IPS-15b (cell line): ENCODE data around the gene SPNS2.

Experiments
- H3K27me3 ChIP-seq: one replicate; pipeline ENCODE4 v1.6.1; 2013; ENCODE audit warnings: low read length; ENCODE audit not compliant: control insufficient read depth, insufficient read depth
- H3K36me3 ChIP-seq: one replicate; pipeline ENCODE4 v1.6.1; 2013; ENCODE audit warnings: low read length; ENCODE audit not compliant: control insufficient read depth, insufficient read depth
- H3K4me1 ChIP-seq: one replicate; pipeline ENCODE4 v1.6.1; 2013; ENCODE audit warnings: mild to moderate bottlenecking, low read length; ENCODE audit not compliant: control insufficient read depth, insufficient read depth
- H3K4me3 ChIP-seq: one replicate; pipeline ENCODE4 v1.5.1; 2013; ENCODE audit warnings: low read depth, low read length
- H3K9ac ChIP-seq: one replicate; pipeline ENCODE4 v1.6.1; 2013; ENCODE audit warnings: low read depth, mild to moderate bottlenecking, low read length
- H3K9me3 ChIP-seq: one replicate; pipeline ENCODE4 v1.6.1; 2013; ENCODE audit warnings: mild to moderate bottlenecking, low read length; ENCODE audit not compliant: control insufficient read depth, insufficient read depth

SPNS2 gene

DNA sequence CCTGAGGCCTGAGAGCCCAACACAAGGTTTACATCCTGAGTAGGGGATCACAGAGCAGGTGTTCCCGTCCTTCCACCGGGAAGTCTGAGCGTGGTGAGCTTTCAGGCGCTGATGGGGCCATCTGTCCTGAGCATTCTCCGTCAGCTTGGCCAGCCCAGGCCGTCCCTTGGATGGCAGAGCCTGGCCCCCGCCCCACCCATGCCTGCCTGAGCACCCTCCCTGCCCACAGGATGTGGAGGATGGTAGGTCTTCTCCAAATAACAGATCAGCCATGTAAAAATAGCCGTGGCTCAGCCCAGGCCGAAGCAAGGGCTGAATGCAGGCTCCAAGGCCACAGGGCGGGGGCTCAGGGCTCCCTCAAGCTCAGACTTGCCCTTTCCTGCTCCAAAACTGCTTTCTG lies 20.2 kb downstream of the SPNS2 start:
- H3K4me3 ChIP-seq: no peak overlapping the region

GRCh38 chr17:4519361-4519788 lies 20.7 kb downstream of the SPNS2 start:
- Histone ChIP-seq H3K9ac (no peak overlapping the region), H3K27me3 (no peaks in the 10 kb centered on the region), H3K4me3 (no peak overlapping the region), H3K4me1 (no peaks in the 10 kb centered on the region), H3K36me3 (no peaks in the 10 kb centered on the region), H3K9me3 (no peaks in the 10 kb centered on the region)

More for the DNA sequence above, 20.2 kb downstream of the SPNS2 start:
- Histone ChIP-seq H3K4me1 (no peaks in the 10 kb centered on the region), H3K36me3 (no peaks in the 10 kb centered on the region), H3K27me3 (no peaks in the 10 kb centered on the region), H3K9ac (no peak overlapping the region), H3K9me3 (no peaks in the 10 kb centered on the region)

GRCh38 chr17:4520060-4520893 lies 21.6 kb downstream of the SPNS2 start:
- H3K4me3 ChIP-seq: no peak overlapping the region
- H3K36me3 ChIP-seq: no peaks in the 10 kb centered on the region
- H3K9me3 ChIP-seq: no peaks in the 10 kb centered on the region
- no peak overlapping the region for H3K9ac ChIP-seq
- H3K4me1 ChIP-seq: no peaks in the 10 kb centered on the region
- no peaks in the 10 kb centered on the region for H3K27me3 ChIP-seq

DNA sequence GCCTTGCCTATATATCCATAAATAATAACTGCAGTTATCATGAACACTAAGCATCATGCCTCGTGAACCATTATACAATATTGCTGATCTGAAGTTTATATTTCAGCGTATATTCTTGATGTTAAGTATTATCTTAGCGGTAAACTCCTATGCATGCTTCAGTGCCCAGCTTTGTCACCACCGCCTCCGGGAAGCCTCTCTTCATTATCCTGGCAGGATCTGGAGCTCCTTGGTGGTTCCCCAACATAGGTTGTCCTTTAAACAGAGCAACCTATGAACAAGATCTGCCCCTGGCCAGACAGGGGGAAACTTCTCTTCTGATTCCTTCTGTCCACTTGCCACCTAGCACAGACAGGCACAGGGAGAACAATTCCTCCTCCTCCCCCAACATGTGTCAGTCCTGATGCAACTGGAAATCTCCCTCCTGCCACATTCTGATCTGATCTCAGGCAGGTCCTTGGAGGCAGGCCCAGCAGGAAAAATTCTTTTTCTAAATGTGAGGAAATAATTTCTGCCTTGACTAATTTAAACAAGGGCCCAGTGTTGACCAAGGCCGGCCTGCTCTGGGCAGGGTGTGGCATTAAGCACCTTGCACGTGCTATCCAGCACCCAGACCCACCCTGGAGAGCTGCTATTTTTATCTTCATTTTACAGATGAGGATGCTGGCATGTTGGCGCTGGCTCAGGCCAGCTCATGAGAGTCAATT lies 22.4 kb downstream of the SPNS2 start:
- Histone ChIP-seq H3K4me3 (no peak overlapping the region), H3K9me3 (no peaks in the 10 kb centered on the region), H3K27me3 (no peaks in the 10 kb centered on the region), H3K36me3 (no peaks in the 10 kb centered on the region), H3K4me1 (no peaks in the 10 kb centered on the region), H3K9ac (no peak overlapping the region)

GRCh38 chr17:4522661-4523060 lies 24.0 kb downstream of the SPNS2 start:
- Histone ChIP-seq H3K9me3 (no peaks in the 10 kb centered on the region), H3K4me1 (no peaks in the 10 kb centered on the region), H3K27me3 (peaks cover 5% of the 10 kb centered on the region), H3K36me3 (no peaks in the 10 kb centered on the region), H3K4me3 (no peak overlapping the region), H3K9ac (no peak overlapping the region)

DNA sequence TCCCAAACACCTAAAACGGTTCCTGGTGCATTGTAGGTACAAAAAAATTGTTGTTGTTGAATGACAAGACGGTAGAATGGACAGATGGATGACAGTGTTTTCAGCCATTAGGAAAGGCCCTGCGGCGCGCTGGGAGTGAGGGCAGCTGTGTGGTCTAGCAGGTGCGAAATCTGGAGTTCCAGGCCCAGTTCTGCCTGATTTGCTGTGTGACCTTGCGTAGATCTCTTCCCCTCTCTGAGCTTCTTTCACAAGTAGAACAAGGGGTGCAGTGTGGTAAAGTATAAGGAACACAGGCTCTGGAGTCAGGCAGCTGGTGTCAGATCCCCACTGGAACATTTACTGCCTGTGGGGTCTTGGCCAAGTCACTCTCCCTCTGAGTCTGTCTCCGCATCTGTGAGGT lies 25.3 kb downstream of the SPNS2 start:
- H3K9ac ChIP-seq: no peak overlapping the region
- H3K27me3 ChIP-seq: peaks cover 5% of the 10 kb centered on the region
- no peaks in the 10 kb centered on the region for H3K36me3 ChIP-seq
- H3K9me3 ChIP-seq: no peaks in the 10 kb centered on the region
- H3K4me3 ChIP-seq: no peak overlapping the region
- no peaks in the 10 kb centered on the region for H3K4me1 ChIP-seq

GRCh38 chr17:4525691-4526397 lies 27.2 kb downstream of the SPNS2 start:
- Histone ChIP-seq H3K4me1 (no peaks in the 10 kb centered on the region), H3K9ac (no peak overlapping the region), H3K27me3 (peaks cover 5% of the 10 kb centered on the region), H3K4me3 (no peak overlapping the region), H3K36me3 (no peaks in the 10 kb centered on the region), H3K9me3 (no peaks in the 10 kb centered on the region)

DNA sequence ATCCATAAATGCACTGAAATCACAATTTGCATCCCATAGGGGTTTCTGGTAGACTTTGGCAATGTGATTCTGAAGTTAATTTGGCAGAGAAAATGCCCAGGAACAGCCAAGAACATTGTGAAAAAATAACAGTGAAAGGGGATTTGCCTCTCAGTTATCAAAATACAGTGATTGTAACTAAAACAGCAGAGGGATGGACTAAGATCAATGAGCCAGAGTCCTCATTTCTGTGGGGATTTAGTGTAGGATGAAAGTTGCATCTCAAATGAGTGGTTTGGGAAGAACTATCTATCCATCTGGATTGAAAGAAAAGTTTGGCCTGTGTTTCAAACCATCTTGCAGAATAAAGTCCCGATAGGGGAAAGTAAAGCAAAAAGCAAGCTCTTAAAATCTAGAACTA lies 28.5 kb downstream of the SPNS2 start:
- peaks cover 5% of the 10 kb centered on the region for H3K27me3 ChIP-seq
- H3K36me3 ChIP-seq: no peaks in the 10 kb centered on the region
- no peak overlapping the region for H3K9ac ChIP-seq
- H3K4me3 ChIP-seq: no peak overlapping the region
- H3K4me1 ChIP-seq: no peaks in the 10 kb centered on the region
- H3K9me3 ChIP-seq: no peaks in the 10 kb centered on the region

GRCh38 chr17:4527566-4528125 lies 29.0 kb downstream of the SPNS2 start:
- H3K4me3 ChIP-seq: no peak overlapping the region
- H3K36me3 ChIP-seq: no peaks in the 10 kb centered on the region
- H3K4me1 ChIP-seq: no peaks in the 10 kb centered on the region
- no peaks in the 10 kb centered on the region for H3K9me3 ChIP-seq
- H3K27me3 ChIP-seq: peaks cover 5% of the 10 kb centered on the region
- no peak overlapping the region for H3K9ac ChIP-seq

GRCh38 chr17:4529533-4530152 lies 31.0 kb downstream of the SPNS2 start:
- Histone ChIP-seq H3K4me3 (no peak overlapping the region), H3K9ac (no peak overlapping the region), H3K36me3 (no peaks in the 10 kb centered on the region), H3K27me3 (peaks cover 5% of the 10 kb centered on the region), H3K9me3 (no peaks in the 10 kb centered on the region), H3K4me1 (no peaks in the 10 kb centered on the region)
